A673 (cell line): Measurements from ENCODE around the gene LNPEP.

Source experiments
- CTCF ChIP-seq: fragments of 300-800, 200-600 bp; sonication (generic); conservative IDR thresholded peaks from 2 replicates; pipeline ENCODE4 v1.5.1; 2017; ENCODE audit warnings: low read depth, mild to moderate bottlenecking, antibody characterized with exemption, low read length, moderate library complexity, mixed read lengths
- EZH2 ChIP-seq: fragments of 200-600 bp; sonication (generic); IDR thresholded peaks from 2 replicates; pipeline ENCODE4 v1.6.1; 2017; ENCODE audit warnings: borderline replicate concordance, low read depth, mild to moderate bottlenecking, mixed read lengths, antibody characterized with exemption, low read length; ENCODE audit not compliant: poor library complexity, severe bottlenecking

GRCh38 chr5:97019435-97020117 is 83.7 kb downstream of the LNPEP start:
- no peak for TF ChIP-seq CTCF
- TF ChIP-seq EZH2 = no peak
